Breast epithelium (tissue), 3 donors: ENCODE results near the gene CHST15.

ENCODE experiments used
- POLR2A ChIP-seq: fragments of 450-650 bp; IDR thresholded peaks from one replicate; pipeline ENCODE4 v1.6.1; 2016; ENCODE audit warnings: antibody characterized with exemption, mild to moderate bottlenecking, moderate library complexity
- POLR2AphosphoS5 ChIP-seq, 3 donors: sonication (generic); formaldehyde crosslinking; IDR thresholded peaks; one replicate each; pipeline ENCODE4 v1.6.1; 2017; ENCODE audit warnings: antibody characterized with exemption in 3 of 3
- TF ChIP-seq, protein P1 (sequence below), 3 donors: fragments of 450-650 bp; IDR thresholded peaks; one replicate each; pipeline ENCODE4 v1.5.1; 2016 to 2017; ENCODE audit warnings: antibody characterized with exemption in 3 of 3, mild to moderate bottlenecking in 3 of 3, moderate library complexity in 3 of 3

DNA sequence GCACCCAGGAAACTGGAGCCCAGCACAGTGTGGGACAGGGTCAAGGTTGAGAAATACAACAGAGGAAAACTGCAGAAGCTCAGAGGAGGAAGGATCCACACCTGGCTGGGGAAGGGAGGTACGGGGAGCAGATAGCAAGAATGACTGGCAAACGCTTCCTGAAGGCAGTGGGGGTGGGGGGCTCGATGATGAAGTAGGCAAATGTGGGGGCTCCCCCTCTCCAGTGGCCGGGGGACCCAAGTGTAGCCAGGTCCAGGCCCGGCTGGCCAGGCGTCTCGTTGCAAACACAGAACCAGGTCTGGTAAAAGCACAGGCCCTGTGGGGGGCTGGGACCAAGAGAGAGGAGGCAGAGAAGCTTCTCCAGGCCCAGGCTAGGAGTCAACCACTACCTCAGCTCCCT lies 7.7 kb downstream of the CHST15 start:
- TF ChIP-seq, protein P1, sequence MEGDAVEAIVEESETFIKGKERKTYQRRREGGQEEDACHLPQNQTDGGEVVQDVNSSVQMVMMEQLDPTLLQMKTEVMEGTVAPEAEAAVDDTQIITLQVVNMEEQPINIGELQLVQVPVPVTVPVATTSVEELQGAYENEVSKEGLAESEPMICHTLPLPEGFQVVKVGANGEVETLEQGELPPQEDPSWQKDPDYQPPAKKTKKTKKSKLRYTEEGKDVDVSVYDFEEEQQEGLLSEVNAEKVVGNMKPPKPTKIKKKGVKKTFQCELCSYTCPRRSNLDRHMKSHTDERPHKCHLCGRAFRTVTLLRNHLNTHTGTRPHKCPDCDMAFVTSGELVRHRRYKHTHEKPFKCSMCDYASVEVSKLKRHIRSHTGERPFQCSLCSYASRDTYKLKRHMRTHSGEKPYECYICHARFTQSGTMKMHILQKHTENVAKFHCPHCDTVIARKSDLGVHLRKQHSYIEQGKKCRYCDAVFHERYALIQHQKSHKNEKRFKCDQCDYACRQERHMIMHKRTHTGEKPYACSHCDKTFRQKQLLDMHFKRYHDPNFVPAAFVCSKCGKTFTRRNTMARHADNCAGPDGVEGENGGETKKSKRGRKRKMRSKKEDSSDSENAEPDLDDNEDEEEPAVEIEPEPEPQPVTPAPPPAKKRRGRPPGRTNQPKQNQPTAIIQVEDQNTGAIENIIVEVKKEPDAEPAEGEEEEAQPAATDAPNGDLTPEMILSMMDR (IDR thresholded peaks at IDR 0.05) = no peak
- TF ChIP-seq POLR2A (no peak), POLR2AphosphoS5 (IDR thresholded peaks at IDR 0.05) (no peak)
